Uterus (tissue), 2 donors: ENCODE measurements around the gene PEX16.

Experiments
- POLR2A ChIP-seq, 2 donors: fragments of 450-650 bp; IDR thresholded peaks; one replicate each; pipeline ENCODE4 v1.6.1; 2016; ENCODE audit warnings: antibody characterized with exemption in 2 of 2, mild to moderate bottlenecking in 1 of 2, moderate library complexity in 1 of 2
- TF ChIP-seq, protein P1 (sequence below), 4 experiments: fragments of 200-600 bp in 2 of 4; fragments of 450-650 bp in 2 of 4; sonication (generic) in 2 of 4; IDR thresholded peaks; one replicate each; pipeline ENCODE4 v1.5.1; 2016 to 2019; ENCODE audit warnings: antibody characterized with exemption in 4 of 4, mild to moderate bottlenecking in 2 of 4, moderate library complexity in 1 of 4

DNA sequence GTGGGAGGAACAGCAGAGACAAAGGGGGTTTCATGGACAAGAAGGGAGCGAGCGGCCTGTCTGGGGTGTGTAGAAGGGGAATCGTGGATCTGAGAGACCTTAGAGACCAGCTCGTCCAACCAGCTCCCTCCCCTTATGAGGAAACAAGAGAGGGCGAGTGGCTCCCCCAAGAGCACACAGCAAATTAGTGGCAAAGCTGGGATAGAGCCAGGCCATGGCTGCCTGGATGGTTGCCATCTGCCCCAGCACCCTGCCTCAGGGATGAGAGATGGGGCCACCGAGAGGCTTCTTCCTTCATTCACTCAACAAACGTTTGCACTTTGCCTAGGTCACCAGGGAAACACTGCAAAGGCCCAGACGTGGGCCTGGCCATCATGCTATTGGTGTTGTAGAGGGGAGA, 28.1 kb downstream of the PEX16 start:
- TF ChIP-seq, protein P1, sequence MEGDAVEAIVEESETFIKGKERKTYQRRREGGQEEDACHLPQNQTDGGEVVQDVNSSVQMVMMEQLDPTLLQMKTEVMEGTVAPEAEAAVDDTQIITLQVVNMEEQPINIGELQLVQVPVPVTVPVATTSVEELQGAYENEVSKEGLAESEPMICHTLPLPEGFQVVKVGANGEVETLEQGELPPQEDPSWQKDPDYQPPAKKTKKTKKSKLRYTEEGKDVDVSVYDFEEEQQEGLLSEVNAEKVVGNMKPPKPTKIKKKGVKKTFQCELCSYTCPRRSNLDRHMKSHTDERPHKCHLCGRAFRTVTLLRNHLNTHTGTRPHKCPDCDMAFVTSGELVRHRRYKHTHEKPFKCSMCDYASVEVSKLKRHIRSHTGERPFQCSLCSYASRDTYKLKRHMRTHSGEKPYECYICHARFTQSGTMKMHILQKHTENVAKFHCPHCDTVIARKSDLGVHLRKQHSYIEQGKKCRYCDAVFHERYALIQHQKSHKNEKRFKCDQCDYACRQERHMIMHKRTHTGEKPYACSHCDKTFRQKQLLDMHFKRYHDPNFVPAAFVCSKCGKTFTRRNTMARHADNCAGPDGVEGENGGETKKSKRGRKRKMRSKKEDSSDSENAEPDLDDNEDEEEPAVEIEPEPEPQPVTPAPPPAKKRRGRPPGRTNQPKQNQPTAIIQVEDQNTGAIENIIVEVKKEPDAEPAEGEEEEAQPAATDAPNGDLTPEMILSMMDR (IDR thresholded peaks at IDR 0.05): no peak
- no peak for TF ChIP-seq POLR2A (IDR thresholded peaks at IDR 0.05)
